ENCODE results near the gene TGFB3.

DNA sequence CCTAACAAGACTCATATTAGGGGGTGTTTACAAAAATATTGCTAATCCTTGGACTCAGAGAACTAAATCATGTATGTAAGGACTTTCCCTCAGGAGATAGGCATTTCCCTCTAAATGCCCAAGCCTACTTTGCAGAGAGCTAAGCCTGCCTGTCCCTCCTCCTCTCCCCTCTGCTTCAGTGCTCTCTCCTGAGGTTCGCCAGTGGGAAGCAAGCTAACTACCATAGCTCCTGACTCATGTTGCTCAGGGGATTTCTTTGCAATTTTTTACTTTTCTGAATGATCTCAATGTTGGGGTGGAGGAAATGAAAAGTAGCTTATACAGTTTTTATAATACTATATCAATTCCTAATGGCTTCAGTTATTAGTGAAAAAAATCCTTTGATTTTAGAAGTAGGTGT, 33.4 kb upstream of the TGFB3 start:
- TF ChIP-seq SRSF7 (optimal IDR thresholded peaks at IDR 0.05; ENCODE audit: low read depth, low read length), result no peak
- TF ChIP-seq KAT2B (IDR thresholded peaks at IDR 0.05; ENCODE audit: low read depth, low read length), result no peak
- no peak for TF ChIP-seq CBFA2T3 (IDR thresholded peaks at IDR 0.05)
- no peak for TF ChIP-seq SPI1 (IDR thresholded peaks at IDR 0.05; ENCODE audit: borderline replicate concordance, low read depth, low read length)
- TF ChIP-seq RAD21 (CRISPR knock-in tag; conservative IDR thresholded peaks at IDR 0.05 in 1 of 2, IDR thresholded peaks at IDR 0.05 in 1 of 2), result no peak
- TF ChIP-seq TBP (optimal IDR thresholded peaks at IDR 0.05; ENCODE audit: low read depth, low read length), result no peak
- TF ChIP-seq KLF10 (CRISPR knock-in tag; IDR thresholded peaks at IDR 0.05), result no peak
- TF ChIP-seq POLR2A (conservative IDR thresholded peaks at IDR 0.05), result no peak
- no peak for TF ChIP-seq POLR3A (IDR thresholded peaks at IDR 0.05; ENCODE audit: borderline replicate concordance, extremely low read depth, insufficient read depth, insufficient read length)
- TF ChIP-seq ZNF316 (IDR thresholded peaks at IDR 0.05), result no peak
- no peak for TF ChIP-seq ZBTB26 (CRISPR knock-in tag; IDR thresholded peaks at IDR 0.05)
- TF ChIP-seq MAFK (IDR thresholded peaks at IDR 0.05; ENCODE audit: low read length), result no peak

Data from K562 (cell line).